ENCODE measurements around the gene ARCN1.

The ARCN1 gene

GRCh38 chr11:118532852-118533768, 39.1 kb upstream of the ARCN1 start:
- WGBS (ENCODE audit: insufficient coverage): 98% methylated on average over 19 of the region's 19 CpGs
- peaks cover 0 to 23% (median 4%) of the 10 kb centered on the region in 4 experiments for H3K36me3 ChIP-seq (ENCODE audit: control insufficient read depth in 4 of 4, insufficient read depth in 4 of 4, low read length in 3 of 4)
- POLR2A ChIA-PET: no interaction called here
- CTCF ChIA-PET: no interaction called here
- H3K27ac ChIP-seq (ENCODE audit: insufficient read depth in 1 of 2, low read depth in 1 of 2, low read length in 2 of 2, poor library complexity in 1 of 2, severe bottlenecking in 2 of 2): no peak overlapping the region
- no peak overlapping the region for H3K4me3 ChIP-seq (ENCODE audit: control insufficient read depth in 1 of 7, extremely low read depth in 1 of 7, insufficient read depth in 4 of 7, low read depth in 2 of 7, low read length in 6 of 7)
- peaks cover 0 to 30% (median 27%) of the 10 kb centered on the region in 4 experiments for H3K4me1 ChIP-seq (ENCODE audit: control extremely low read depth in 1 of 4, control insufficient read depth in 4 of 4, insufficient read depth in 4 of 4, low read length in 3 of 4)
- H3K9me3 ChIP-seq (ENCODE audit: control extremely low read depth in 1 of 5, control insufficient read depth in 4 of 5, insufficient read depth in 2 of 5, low read depth in 1 of 5, low read length in 4 of 5): no peaks in the 10 kb centered on the region
- DNase-seq: no peak
- no peaks in the 10 kb centered on the region for H3K27me3 ChIP-seq (replicated peaks in 2 of 5; ENCODE audit: control insufficient read depth in 4 of 5, insufficient read depth in 5 of 5, low read length in 4 of 5)

GRCh38 chr11:118533769-118534729, 38.2 kb upstream of the ARCN1 start:
- CTCF ChIA-PET: interaction anchor here (0.5 kb wide), 1 partner anchor 106 kb away, joined by 6 read pairs; no protein-coding TSS in a partner anchor
- peaks cover 0 to 23% (median 4%) of the 10 kb centered on the region in 4 experiments for H3K36me3 ChIP-seq (ENCODE audit: control insufficient read depth in 4 of 4, insufficient read depth in 4 of 4, low read length in 3 of 4)
- H3K27me3 ChIP-seq (replicated peaks in 2 of 5; ENCODE audit: control insufficient read depth in 4 of 5, insufficient read depth in 5 of 5, low read length in 4 of 5): no peaks in the 10 kb centered on the region
- no peaks in the 10 kb centered on the region for H3K9me3 ChIP-seq (ENCODE audit: control extremely low read depth in 1 of 5, control insufficient read depth in 4 of 5, insufficient read depth in 2 of 5, low read depth in 1 of 5, low read length in 4 of 5)
- peaks cover 0 to 26% (median 25%) of the 10 kb centered on the region in 4 experiments for H3K4me1 ChIP-seq (ENCODE audit: control extremely low read depth in 1 of 4, control insufficient read depth in 4 of 4, insufficient read depth in 4 of 4, low read length in 3 of 4)
- POLR2A ChIA-PET: interaction anchor here (1.6 kb wide), 1 partner anchor 9 kb away, joined by 4 read pairs; no protein-coding TSS in a partner anchor
- H3K4me3 ChIP-seq (ENCODE audit: control insufficient read depth in 1 of 7, extremely low read depth in 1 of 7, insufficient read depth in 4 of 7, low read depth in 2 of 7, low read length in 6 of 7): no peak overlapping the region
- H3K27ac ChIP-seq (ENCODE audit: insufficient read depth in 1 of 2, low read depth in 1 of 2, low read length in 2 of 2, poor library complexity in 1 of 2, severe bottlenecking in 2 of 2): no peak overlapping the region
- WGBS (ENCODE audit: insufficient coverage): 84% methylated on average over 17 of the region's 27 CpGs
- DNase-seq: no peak

- CTCF ChIA-PET: no interaction called here
- WGBS (ENCODE audit: insufficient coverage): 94% methylated on average over 6 of the region's 9 CpGs
These were observed 36.9 kb upstream of the ARCN1 start for GRCh38 chr11:118535261-118535660.

GRCh38 chr11:118536726-118537125, 35.5 kb upstream of the ARCN1 start:
- ChIA-PET CTCF (interaction anchor here (0.7 to 1.3 kb wide), 3 partner anchors 10 to 15 kb away, joined by 3 read pairs; partner anchors contain the start of gene TTC36), POLR2A (interaction anchor here (0.5 kb wide), 1 partner anchor 12 kb away, joined by 3 read pairs; no protein-coding TSS in a partner anchor)
- no peak overlapping the region for H3K27ac ChIP-seq (ENCODE audit: insufficient read depth in 1 of 2, low read depth in 1 of 2, low read length in 2 of 2, poor library complexity in 1 of 2, severe bottlenecking in 2 of 2)
- DNase-seq: no peak
- peaks cover 0 to 5% (median 5%) of the 10 kb centered on the region in 4 experiments for H3K4me1 ChIP-seq (ENCODE audit: control extremely low read depth in 1 of 4, control insufficient read depth in 4 of 4, insufficient read depth in 4 of 4, low read length in 3 of 4)
- H3K4me3 ChIP-seq (ENCODE audit: control insufficient read depth in 1 of 7, extremely low read depth in 1 of 7, insufficient read depth in 4 of 7, low read depth in 2 of 7, low read length in 6 of 7): no peak overlapping the region
- 93% methylated on average over 2 of the region's 5 CpGs for WGBS (ENCODE audit: insufficient coverage)
- no peaks in the 10 kb centered on the region for H3K27me3 ChIP-seq (replicated peaks in 2 of 5; ENCODE audit: control insufficient read depth in 4 of 5, insufficient read depth in 5 of 5, low read length in 4 of 5)
- H3K9me3 ChIP-seq (ENCODE audit: control extremely low read depth in 1 of 5, control insufficient read depth in 4 of 5, insufficient read depth in 2 of 5, low read depth in 1 of 5, low read length in 4 of 5): no peaks in the 10 kb centered on the region
- peaks cover 0 to 28% (median 4%) of the 10 kb centered on the region in 4 experiments for H3K36me3 ChIP-seq (ENCODE audit: control insufficient read depth in 4 of 4, insufficient read depth in 4 of 4, low read length in 3 of 4)

More at GRCh38 chr11:118535261-118535660, 36.9 kb upstream of the ARCN1 start:
- H3K27ac ChIP-seq (ENCODE audit: insufficient read depth in 1 of 2, low read depth in 1 of 2, low read length in 2 of 2, poor library complexity in 1 of 2, severe bottlenecking in 2 of 2): no peak overlapping the region
- DNase-seq: no peak
- POLR2A ChIA-PET: interaction anchor here (1.6 kb wide), 1 partner anchor 8 kb away, joined by 4 read pairs; no protein-coding TSS in a partner anchor
- H3K27me3 ChIP-seq (replicated peaks in 2 of 5; ENCODE audit: control insufficient read depth in 4 of 5, insufficient read depth in 5 of 5, low read length in 4 of 5): no peaks in the 10 kb centered on the region
- H3K36me3 ChIP-seq (ENCODE audit: control insufficient read depth in 4 of 4, insufficient read depth in 4 of 4, low read length in 3 of 4): peaks cover 0 to 23% (median 4%) of the 10 kb centered on the region in 4 experiments
- no peaks in the 10 kb centered on the region for H3K9me3 ChIP-seq (ENCODE audit: control extremely low read depth in 1 of 5, control insufficient read depth in 4 of 5, insufficient read depth in 2 of 5, low read depth in 1 of 5, low read length in 4 of 5)
- no peak overlapping the region for H3K4me3 ChIP-seq (ENCODE audit: control insufficient read depth in 1 of 7, extremely low read depth in 1 of 7, insufficient read depth in 4 of 7, low read depth in 2 of 7, low read length in 6 of 7)
- H3K4me1 ChIP-seq (ENCODE audit: control extremely low read depth in 1 of 4, control insufficient read depth in 4 of 4, insufficient read depth in 4 of 4, low read length in 3 of 4): peaks cover 0 to 15% (median 15%) of the 10 kb centered on the region in 4 experiments

- DNase-seq: no peak
- CTCF ChIA-PET: interaction anchor here (1.3 kb wide), 1 partner anchor 10 kb away, joined by 3 read pairs; the partner anchor contains the start of gene TTC36
- H3K27ac ChIP-seq (ENCODE audit: insufficient read depth in 1 of 2, low read depth in 1 of 2, low read length in 2 of 2, poor library complexity in 1 of 2, severe bottlenecking in 2 of 2): no peak overlapping the region
- H3K4me1 ChIP-seq (ENCODE audit: control extremely low read depth in 1 of 4, control insufficient read depth in 4 of 4, insufficient read depth in 4 of 4, low read length in 3 of 4): no peaks in the 10 kb centered on the region
- no peak overlapping the region for H3K4me3 ChIP-seq (ENCODE audit: control insufficient read depth in 1 of 7, extremely low read depth in 1 of 7, insufficient read depth in 4 of 7, low read depth in 2 of 7, low read length in 6 of 7)
- H3K27me3 ChIP-seq (replicated peaks in 2 of 5; ENCODE audit: control insufficient read depth in 4 of 5, insufficient read depth in 5 of 5, low read length in 4 of 5): no peaks in the 10 kb centered on the region
- POLR2A ChIA-PET: interaction anchor here (0.5 kb wide), 1 partner anchor 12 kb away, joined by 3 read pairs; no protein-coding TSS in a partner anchor
- no peaks in the 10 kb centered on the region for H3K9me3 ChIP-seq (ENCODE audit: control extremely low read depth in 1 of 5, control insufficient read depth in 4 of 5, insufficient read depth in 2 of 5, low read depth in 1 of 5, low read length in 4 of 5)
- 95% methylated on average over 5 of the region's 6 CpGs for WGBS (ENCODE audit: insufficient coverage)
- H3K36me3 ChIP-seq (ENCODE audit: control insufficient read depth in 4 of 4, insufficient read depth in 4 of 4, low read length in 3 of 4): peaks cover 0 to 32% (median 4%) of the 10 kb centered on the region in 4 experiments
These were observed 34.7 kb upstream of the ARCN1 start for GRCh38 chr11:118537409-118537980.

GRCh38 chr11:118544010-118544646, 28.1 kb upstream of the ARCN1 start:
- WGBS (ENCODE audit: insufficient coverage): 73% methylated on average over 2 of the region's 8 CpGs
- POLR2A ChIA-PET: interaction anchor here (0.5 to 1.4 kb wide), 2 partner anchors 9 to 472 kb away, joined by 3 to 4 read pairs; no protein-coding TSS in a partner anchor
- CTCF ChIA-PET: interaction anchor here (0.6 to 1.1 kb wide), 3 partner anchors 14 to 244 kb away, joined by 3 read pairs; no protein-coding TSS in a partner anchor
- Histone ChIP-seq H3K27ac (ENCODE audit: insufficient read depth in 1 of 2, low read depth in 1 of 2, low read length in 2 of 2, poor library complexity in 1 of 2, severe bottlenecking in 2 of 2) (no peak overlapping the region), H3K4me1 (ENCODE audit: control extremely low read depth in 1 of 4, control insufficient read depth in 4 of 4, insufficient read depth in 4 of 4, low read length in 3 of 4) (no peaks in the 10 kb centered on the region), H3K4me3 (ENCODE audit: control insufficient read depth in 1 of 7, extremely low read depth in 1 of 7, insufficient read depth in 4 of 7, low read depth in 2 of 7, low read length in 6 of 7) (no peak overlapping the region), H3K27me3 (replicated peaks in 2 of 5; ENCODE audit: control insufficient read depth in 4 of 5, insufficient read depth in 5 of 5, low read length in 4 of 5) (no peaks in the 10 kb centered on the region), H3K36me3 (ENCODE audit: control insufficient read depth in 4 of 4, insufficient read depth in 4 of 4, low read length in 3 of 4) (peaks cover 6 to 36% (median 12%) of the 10 kb centered on the region in 4 experiments), H3K9me3 (ENCODE audit: control extremely low read depth in 1 of 5, control insufficient read depth in 4 of 5, insufficient read depth in 2 of 5, low read depth in 1 of 5, low read length in 4 of 5) (no peaks in the 10 kb centered on the region)
- no peak for DNase-seq

Measured in common myeloid progenitor, CD34-positive (primary cell).